NCI-H82 (cell line): ENCODE results near the gene CRHR2.
"Not testable (repeated sequence)": the region's sequence is repeated elsewhere in the genome, so short reads cannot be mapped to it uniquely, and the experiment has no call there.

ENCODE experiments used
- DNase-seq: peaks from one replicate; lab custom pipeline; 2025; lab: John Stamatoyannopoulos, UW

CRHR2 gene

DNA sequence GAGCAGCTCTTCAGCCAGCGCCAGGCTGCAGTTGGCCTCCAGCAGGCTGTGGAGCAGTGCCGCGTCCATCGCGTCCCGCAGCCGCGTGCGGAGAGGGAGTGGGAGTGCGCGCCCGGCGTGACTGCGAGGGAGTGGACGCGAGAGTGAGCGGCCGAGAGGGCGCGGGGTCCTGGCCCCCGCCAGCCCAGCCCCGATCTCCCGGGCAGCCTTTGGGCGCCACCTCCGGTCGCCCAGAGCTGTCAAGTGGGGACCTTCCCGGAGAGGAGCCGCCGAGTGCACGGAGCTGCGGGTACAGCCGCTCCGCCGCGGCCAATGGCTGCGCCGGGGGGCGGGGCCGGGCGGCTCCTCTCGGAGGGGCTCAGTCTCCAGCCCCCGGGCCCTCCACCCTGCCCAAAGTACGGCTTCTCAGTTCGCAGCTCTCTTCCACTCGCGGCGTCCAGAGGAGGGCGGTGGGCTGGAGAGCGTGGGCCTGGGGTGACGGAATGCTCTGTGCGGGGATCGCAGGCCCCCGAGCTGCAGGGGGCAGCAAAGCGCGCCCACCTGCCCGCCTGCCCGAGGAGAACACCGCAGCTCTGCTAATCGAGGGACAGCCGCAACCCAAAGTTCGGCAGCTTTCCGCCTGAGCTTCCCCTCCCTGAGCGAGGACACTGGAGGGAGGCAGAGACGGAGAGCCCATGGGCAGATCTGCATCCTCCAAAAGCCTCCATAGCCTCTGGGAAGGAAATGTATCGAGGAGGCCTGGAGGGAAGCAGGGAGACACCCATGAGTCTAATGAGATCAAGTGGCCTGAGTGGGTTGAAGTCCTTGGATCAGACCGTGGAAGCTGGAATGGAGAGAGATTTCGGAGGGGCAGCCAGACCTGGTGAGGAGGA lies at the start of gene CRHR2:
Gene CRHR2 (minus strand): TSS at position 245 of the 872 bp plus-strand sequence. CDS start 176 bp downstream, at position 69.
- DNase-seq: peak; percentile 84

DNA sequence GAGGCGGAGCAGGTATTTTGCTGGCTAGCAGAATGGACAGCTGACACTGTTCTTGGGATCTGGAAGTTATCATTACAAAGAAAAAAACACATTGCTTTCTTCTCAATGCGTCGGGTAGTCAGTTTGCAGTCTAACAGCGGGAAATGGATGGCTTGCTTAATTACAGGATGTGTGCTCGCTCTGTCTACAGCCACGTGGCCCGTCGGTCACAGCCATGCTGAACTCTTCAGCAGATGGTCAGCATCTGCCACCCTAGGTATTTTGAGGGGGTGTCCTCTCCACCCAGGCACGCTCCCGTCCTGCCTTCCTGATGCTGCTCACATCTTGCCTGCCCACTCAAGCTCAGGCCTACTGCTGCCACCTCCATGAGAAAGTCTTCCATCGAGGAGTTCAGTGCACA lies 49.3 kb upstream of the CRHR2 start:
- peak; percentile 82 for DNase-seq

DNA sequence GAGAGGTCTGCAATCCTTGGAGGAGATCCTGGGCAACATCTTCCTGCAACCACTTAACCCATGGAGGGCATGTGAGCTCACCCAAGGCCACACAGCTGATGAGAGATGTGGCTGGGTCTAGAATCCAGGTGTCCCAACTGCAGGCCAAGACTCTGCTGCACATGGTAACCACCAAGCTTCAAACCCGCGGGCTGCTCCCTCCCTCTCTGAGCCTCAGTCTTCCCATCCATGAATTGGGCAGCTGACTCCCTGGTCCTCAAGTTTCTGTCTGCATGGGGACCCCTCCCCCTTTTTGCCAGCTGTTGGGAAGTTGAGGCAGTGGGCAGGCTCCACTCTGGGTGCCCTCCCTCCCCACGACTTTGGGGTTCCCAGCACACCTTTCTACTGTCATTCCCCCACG lies 48.7 kb upstream of the CRHR2 start:
- no peak for DNase-seq

DNA sequence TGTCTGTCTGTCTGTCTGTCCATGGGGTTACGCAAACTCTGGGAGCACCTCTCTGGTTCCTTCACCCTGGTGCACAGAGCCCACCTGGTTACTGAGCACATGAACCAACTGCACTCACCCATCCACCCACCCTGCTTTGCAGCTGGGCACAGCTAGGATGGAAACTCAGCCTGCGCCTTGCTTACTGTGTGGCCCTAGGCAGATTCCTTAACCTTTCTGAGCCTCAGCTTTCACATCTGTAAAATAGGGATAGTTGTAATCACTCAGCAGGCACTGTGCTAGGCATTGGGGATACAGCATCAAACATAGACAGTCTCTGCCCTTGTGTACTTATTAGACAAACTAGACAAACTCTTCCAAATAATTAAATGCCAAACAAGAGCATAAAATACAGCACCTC lies 47.8 kb upstream of the CRHR2 start:
- no peak for DNase-seq

DNA sequence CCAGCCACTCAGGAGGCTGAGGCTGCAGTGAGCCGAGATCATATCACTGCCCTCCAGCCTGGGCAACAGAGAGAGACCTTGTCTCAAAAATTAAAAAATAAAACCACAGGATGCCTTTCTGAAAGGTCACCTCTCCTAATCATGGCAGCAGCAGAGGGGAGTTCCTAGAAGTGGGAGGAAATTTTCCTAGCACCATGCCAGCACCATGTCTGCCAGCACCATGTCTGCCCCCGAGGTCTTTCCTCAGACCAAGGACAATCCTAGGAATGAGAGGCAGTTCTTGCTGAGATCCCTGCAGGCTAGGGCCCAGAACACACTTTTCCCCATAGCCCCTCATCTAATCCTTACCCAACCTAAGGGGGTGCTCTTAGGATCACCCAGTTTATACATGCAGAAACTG lies 47.4 kb upstream of the CRHR2 start:
- no peak for DNase-seq

DNA sequence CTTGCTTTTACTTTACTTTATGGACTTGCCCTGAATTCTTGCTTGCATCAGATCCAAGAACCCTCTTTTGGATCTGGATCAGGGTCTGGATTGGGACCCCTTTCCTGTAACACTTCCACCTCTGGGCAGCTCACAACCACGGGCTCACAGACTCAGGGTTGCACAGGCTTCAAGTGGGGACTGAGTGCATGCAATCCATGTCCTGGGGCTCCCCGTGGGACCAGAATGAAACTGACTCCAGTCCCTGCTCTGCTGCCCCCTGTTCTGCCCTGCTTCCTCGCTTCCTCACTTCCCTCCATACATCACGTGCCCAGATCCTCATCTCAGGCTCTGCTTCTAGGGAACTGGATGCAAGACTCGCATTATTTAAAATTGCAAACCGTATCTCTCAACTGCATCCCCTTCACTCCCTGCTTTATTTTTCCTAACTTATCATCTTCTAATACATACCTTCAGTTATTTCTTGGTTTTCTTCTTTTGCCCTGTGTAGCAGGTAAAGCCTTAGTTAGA lies 46.4 kb upstream of the CRHR2 start:
- no peak for DNase-seq

DNA sequence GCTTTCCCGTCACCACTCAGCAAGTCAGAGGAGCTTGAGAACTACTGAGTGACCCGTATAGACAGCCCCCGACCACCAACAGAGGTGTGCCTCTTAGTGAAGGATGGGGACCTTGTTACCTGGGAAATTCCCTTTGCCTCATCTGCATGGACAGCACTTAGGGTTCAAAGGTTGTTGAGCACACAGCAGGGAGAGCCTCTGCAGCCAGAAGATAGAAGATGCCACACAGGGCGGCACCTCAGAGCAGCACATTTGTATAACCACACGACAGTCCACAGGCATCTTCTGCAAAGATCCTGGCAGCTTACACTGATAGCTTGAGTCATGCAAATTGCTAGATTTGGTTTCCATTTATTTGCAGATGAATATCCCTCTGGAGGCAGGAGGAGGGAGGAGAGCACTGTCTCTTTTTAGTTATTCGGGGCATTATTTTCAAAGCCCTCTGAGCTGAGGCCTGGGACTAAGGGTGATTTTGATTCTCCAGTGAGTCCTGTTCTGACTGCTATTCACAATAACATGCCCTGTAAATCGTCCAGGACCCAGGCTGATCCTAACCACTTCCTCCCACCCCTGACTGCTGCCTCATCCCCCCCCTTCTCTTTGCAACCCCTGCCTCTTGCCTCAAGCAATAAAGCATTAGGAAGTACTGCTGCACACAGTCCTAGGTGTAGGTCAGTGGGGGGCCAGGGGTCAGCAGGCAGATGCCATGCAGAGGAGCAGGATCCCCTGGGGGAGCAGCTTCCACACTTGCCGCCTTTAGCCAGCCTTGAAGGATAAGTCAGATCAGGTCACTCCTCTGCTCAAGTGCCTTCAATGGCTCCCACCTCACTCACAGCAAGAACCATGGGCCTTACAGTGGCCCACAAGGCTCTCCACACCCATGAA lies 45.0 kb upstream of the CRHR2 start:
- DNase-seq: peak; percentile 9

DNA sequence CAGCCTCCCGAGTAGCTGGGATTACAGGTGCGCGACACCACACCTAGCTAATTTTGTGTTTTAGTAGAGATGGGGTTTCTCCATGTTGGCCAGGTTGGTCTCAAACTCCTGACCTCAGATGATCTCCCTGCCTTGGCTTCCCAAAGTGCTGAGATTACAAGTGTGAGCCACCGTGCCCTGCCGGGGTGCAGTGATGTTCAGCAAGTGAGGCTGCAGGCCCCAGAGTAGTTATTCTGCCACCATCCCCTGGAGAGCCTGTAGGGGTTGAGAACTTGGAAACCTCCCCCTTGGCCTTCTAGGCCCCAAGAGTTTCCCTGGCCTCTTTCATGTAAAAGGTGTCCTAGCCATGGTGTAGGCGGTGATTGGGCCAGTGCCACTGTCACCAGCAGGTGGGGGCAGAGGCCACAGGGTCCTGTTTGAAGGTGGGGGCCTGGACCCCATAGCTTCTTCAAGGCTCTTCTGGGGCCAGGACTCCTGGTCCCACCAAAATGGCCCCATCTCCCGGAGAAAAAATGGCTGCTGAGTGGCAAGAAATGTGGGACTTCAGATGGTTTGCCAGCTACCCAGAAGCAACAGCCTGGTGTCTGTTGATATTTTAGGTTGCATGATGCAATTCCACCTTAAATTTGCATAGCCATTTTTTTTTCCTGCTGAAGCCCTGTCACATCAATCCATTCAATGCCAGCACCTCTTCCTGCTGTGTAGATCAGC lies 44.2 kb upstream of the CRHR2 start:
- DNase-seq: no peak

DNA sequence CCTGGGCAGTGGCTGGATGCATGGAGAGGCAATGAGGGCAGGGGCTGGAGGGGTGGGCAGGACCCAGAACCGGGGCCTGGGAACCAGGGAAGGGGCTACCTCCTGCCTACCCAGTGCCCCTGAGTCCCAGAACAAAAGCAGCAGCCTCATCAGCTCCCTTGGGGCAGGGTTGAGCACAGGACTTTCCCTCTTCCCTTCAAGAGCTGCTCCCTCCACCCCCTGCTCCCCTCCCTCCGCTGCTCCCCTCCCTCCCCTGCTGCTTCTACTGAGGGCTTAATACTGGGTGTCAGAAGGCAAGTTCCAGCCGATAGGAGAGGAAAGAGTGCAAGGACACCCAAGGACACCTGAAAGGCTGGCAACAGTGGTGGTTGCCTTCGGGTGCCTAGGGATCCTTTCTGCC lies 41.5 kb upstream of the CRHR2 start:
- peak; percentile 49 for DNase-seq

DNA sequence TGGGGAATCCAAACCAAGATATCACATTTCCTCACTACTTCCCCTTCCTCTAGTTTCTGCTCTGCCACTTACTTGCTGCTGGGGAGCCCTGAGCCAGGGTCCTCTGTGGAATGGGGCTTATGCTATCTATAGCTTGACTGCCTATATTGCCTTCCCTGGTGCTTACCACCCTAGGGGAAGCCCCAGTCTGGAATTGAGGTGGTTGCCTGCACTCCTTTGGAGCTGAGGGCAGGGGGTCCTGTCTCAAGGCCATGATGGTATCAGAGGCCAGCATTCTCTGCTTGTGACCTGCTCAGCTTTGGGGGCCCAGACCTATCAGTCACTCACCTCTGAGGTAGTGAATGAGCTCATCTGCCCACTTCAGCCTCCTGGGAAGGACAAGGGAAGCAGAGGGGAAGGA lies 40.4 kb upstream of the CRHR2 start:
- DNase-seq: no peak

DNA sequence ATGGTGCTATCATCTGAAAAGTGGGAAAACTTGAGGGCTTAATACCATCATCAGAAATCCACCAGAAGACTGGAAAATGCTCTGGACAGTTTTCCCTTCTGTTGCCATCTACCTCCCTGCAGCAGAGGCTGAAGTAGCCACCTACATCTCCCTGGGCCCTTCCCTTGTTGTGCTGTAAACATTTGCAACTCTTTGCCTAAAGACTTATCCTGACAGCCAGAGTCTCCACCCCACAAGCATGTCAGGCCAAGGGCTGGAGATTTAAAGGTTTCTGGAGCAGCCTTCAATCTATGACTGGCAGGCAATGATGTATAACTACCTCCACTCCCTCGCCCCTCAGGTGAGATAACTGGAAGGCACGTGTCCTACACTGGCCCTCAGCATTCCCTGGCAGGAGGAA lies 39.9 kb upstream of the CRHR2 start:
- no peak for DNase-seq

DNA sequence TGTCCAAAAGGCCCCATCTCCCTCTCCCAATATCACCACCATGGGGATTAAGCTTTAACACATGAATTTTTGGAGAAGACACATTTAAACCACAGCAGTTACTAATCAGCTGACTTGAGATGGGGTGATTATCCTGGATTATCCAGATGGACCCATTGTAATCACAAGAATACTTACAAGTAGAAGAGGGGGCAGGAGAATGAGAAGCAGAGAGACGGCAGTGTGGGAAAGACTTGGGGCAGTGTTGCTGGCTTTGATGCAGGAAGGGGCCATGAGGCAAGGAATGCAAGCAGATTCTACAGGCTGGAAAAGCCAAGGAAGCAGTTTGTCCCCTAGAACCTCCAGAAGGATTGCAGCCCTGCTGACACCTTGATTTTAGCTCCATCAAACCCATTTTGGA lies 39.0 kb upstream of the CRHR2 start:
- peak; percentile 96 for DNase-seq

DNA sequence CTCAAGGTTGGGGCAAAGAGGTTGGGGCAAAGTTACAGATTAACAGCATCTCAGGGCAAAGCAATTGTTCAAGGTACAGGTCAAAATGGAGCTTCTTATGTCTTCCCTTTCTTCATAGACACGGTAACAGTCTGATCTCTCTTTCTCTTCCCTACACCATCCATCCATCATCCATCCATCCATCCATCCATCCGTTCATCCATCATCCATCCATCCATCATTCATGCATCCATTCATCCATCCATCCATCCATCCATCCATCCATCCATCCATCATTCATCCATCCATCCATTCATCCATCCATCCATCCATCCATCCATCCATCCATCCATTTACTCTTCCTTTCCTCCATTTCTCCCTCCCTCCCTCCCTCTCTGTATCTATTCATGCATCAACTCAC lies 37.2 kb upstream of the CRHR2 start:
- DNase-seq: not testable (repeated sequence)

DNA sequence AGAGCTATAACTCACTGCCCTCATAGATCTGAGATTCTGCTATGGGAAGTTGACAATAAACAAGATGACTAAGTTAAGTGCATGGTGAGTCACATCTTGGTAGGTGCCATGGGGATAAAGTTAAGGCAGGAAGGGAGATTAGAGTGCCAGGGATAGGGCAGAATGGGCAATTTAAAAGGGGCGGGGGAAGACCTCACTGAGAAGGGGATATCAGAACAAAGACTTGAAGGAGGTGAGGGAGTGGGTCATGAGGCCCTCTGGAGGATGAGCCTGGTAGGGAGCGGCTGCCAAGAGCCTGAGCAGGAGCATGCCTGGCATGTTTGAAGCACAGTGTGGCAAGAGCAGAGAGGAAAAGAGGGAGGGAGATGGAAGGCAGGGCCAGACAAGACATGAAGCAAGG lies 34.9 kb upstream of the CRHR2 start:
- DNase-seq: peak; percentile 12

DNA sequence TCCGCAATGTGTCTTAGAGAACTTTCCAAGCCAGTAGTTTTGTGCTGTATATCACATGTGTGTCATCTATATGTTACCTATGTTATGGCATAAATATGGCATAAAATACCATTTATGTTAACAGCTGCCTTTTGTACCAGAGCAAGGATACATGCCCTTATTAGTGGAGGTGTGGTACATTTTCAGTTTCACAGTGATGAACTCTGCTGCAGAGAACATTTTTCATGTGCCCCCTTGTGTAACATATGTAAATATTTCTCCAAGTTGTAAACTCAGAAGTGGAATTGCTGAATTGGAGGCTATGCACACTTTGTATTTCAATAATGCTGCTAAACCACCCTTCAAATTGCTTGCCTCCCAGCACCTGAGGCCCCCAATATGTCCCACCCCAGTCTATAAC lies 31.9 kb upstream of the CRHR2 start:
- DNase-seq: no peak

DNA sequence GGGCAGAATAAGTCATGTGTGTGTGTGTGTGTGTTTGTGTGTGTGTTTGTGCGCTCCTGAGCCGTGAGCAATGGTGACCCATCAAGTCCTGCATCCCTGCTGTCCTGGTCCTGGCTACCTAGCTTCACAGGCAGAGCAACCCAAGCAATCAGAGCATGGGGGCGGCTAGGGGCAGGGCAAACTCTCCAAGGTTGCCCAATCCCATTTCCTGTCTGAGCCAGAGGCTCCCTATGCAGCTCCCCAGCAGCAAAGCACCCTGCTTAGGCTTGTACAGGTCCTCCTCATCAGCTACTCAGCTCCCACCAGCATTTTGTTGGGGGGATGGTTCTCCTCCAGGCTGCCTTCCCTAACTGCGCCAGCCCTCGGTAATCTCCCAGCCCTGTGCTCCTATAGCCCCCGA lies 31.1 kb upstream of the CRHR2 start:
- DNase-seq: no peak

DNA sequence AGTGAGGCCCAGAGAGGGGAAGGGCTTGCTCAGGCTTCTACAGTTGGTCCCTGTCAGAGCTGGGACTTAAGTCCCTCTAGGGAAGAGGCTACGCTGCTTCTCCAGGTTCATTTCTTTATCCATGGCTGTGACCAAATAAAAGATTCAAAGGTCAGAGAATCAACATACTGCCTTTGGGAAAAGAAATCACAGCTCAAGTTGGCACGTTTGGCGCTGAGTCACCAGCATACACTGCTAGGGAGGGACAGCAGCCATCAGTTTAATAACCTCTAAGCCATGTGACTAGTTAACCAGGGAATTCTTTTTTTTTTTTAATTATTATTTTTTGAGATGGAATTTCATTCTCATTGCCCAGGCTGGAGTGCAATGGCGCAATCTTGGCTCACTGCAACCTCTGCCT lies 28.4 kb upstream of the CRHR2 start:
- DNase-seq: no peak

DNA sequence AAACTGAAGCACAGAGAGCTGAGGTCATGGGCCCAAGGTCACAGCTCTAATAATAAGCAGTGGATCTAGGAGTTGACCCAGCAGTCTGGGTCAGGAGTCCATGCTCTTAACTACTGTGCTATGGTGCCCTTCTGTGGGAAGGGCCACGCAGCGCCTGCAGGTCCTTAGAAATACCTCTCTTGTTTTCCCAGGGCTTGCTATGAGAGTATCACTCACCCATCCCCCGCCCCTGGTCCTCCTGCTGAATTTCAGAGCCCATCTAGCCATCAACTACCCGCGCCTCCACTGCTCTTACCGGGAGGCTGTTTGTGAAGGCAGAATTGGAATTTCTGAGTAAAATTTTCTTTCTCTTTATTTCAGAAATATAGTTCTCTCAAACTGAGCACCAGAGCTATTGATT lies 27.3 kb upstream of the CRHR2 start:
- no peak for DNase-seq

DNA sequence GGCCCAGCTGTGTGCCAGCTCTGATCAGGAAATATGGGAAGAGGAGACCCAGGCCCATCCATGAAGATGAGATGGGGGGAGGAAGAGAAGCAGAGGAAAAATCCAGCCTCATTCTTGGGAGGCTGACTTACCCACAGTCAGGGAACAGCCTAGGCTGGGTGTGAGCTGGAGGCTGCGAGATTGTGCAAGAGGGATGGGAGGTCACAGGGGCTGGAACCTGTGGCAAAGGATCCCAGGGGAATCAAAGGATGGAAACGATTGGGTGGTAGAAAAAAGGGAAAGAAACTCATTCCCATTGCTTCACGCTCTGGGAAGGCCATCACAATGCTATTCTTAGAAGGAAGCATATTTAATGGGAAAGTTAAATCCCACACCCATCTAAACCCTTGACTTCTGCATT lies 26.7 kb upstream of the CRHR2 start:
- DNase-seq: no peak

DNA sequence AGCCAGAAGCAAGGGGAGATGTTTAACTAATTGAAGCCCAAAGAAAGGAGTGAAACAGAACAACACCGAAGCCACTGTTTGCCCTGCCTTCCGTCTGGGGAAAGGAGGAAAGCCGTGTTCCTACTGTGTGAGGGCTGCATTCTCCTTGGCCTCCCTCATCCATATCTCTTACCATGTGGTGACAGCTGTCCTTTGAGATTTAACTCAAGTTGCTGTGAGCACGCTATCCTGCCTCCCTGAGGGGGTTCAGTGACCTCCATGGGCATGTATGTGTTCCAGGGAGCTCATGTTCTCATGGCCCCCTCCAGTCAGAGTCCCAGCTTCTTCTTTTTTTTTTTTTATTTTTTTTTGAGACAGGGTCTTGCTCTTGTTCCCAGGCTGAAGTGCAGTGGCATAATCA lies 26.2 kb upstream of the CRHR2 start:
- DNase-seq: no peak

DNA sequence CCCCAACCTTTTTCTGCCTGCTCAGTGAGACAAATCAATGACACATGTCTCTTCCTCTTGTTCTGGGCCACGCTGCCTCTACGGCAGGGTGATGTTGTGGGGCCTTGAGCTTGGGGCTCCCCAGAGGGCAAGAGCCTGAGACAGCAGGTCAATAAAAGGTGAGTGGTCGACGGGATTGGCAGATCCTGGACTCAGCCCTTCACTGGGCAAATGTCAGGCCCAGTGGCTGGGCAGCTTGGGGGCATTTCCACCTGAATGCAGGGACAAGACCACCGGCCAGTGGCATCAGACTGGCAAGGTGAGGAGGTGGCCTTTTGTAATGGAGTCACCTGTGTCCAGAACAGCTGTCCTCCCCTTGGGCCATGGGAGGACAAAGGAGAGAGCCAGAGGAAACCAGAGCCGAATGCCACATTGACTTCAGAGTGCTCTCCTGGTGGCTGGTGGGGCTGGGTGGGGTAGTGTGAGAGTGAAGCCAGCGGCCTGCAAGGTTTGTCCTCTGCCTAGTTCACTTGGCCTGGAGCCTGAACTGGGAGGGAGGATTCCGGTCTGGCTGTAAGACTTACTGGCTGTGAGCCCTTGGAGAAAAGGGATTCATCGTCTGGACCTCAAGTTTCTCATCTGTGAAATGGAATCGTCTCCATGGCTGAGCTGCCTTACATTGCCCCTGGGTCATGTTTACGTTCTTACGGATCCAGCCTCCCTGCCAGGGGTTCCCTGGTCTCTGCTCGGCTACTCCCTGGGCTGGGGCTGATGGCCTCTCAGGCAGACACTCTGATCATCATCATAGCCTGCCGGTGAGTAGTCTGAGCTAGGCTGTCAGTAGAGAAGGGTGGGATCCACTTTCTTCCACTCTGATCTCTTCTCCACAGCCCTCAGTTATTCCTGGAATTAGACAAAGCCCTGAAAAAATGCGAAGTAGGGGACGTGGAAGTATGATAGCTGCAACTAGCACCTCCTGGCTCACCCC lies 25.4 kb upstream of the CRHR2 start:
- no peak for DNase-seq
